Adrenal gland (tissue), 5 donors: Measurements from ENCODE around the gene PFKM.

Experiments
- CTCF ChIP-seq, 6 experiments: fragments of 450-650 bp in 4 of 6; fragments of 200-600 bp in 2 of 6; sonication (generic) in 1 of 6; IDR thresholded peaks; 1 replicate in 5 of 6; 2 replicates in 1 of 6; pipeline versions ENCODE4 v1.5.1 to v1.8.0; 2016 to 2021; ENCODE audit warnings: antibody characterized with exemption in 6 of 6, mild to moderate bottlenecking in 2 of 6, moderate library complexity in 1 of 6
- POLR2A ChIP-seq, 2 donors: fragments of 450-650 bp; IDR thresholded peaks; one replicate each; pipeline ENCODE4 v1.6.1; 2017; ENCODE audit warnings: antibody characterized with exemption in 2 of 2, mild to moderate bottlenecking in 2 of 2, moderate library complexity in 1 of 2
- donor health status: DM: no; HTN: no; CAD: no.

DNA sequence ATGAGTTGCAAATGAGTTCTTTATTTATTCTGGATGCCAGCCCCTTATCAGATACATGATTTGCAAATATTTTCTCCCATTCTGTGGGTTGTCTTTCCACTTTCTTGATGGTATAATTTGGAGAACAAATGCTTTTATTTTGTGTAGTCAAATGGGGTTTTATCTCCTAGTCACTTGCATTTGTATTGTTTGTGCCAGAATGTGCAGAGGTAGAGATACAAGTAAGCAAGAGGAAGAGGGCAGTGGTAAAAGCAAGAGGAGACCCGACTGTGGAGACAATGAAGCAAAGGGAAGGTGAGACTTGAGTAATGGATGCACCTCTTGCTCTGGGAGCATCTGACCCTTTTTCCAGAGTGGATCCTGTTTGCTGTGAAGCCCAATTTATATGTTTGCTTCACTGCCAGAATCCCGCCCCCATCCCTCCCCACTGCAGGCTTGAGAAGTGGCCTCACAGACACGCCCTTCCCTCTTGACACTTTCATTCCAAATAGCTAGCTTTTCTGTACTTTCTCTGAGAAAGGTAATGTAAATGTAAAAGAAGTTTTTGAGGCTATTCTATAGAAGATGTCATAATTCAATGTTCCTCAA lies 786 bp upstream of the PFKM start:
- TF ChIP-seq CTCF (IDR thresholded peaks at IDR 0.05): no peak
- TF ChIP-seq POLR2A (IDR thresholded peaks at IDR 0.05): no peak
